Activated CD4-positive, alpha-beta T cell treated with anti-CD3 and anti-CD28 coated beads, Interleukin-2, amount 10 ng/mL, durations not matched to agents 7 days and 5 days (primary cell): ENCODE results near the gene AKIP1. TPM values are rescaled to one million over a fixed set of nuclear protein-coding genes. Genes with fewer than 3 reads are reported as not detected.
"Not testable (repeated sequence)": the region's sequence is repeated elsewhere in the genome, so short reads cannot be mapped to it uniquely, and the experiment has no call there.

Experiments used
- CTCF ChIA-PET: fragments of 350-600 bp; sonication (Branson Sonifier 250); formaldehyde crosslinking; loops from one replicate; lab custom pipeline; 2021; ENCODE audit warnings: antibody characterized with exemption; lab: Charles Lee
- POLR2A ChIA-PET: fragments of 350-600 bp; sonication (Branson Sonifier 250); formaldehyde crosslinking; loops from one replicate; lab custom pipeline; 2021; ENCODE audit warnings: antibody characterized with exemption; lab: Charles Lee
- DNase-seq: peaks from one replicate; pipeline ENCODE4 v3.0.0-alpha.2; 2020
- H3K27ac Mint-ChIP-seq: one replicate; pipeline ENCODE4 v1.8.0; 2021; ENCODE audit warnings: mild to moderate bottlenecking, moderate library complexity, mixed read lengths
- H3K27me3 Mint-ChIP-seq: one replicate; pipeline ENCODE4 v1.8.0; 2021; ENCODE audit warnings: mixed read lengths
- H3K36me3 Mint-ChIP-seq: one replicate; pipeline ENCODE4 v1.8.0; 2021; ENCODE audit warnings: low read depth, mixed read lengths
- H3K4me1 Mint-ChIP-seq: one replicate; pipeline ENCODE4 v1.8.0; 2021; ENCODE audit warnings: mixed read lengths
- H3K4me3 Mint-ChIP-seq: one replicate; pipeline ENCODE4 v1.8.0; 2021; ENCODE audit warnings: mild to moderate bottlenecking, moderate library complexity, mixed read lengths
- H3K9me3 Mint-ChIP-seq: one replicate; pipeline ENCODE4 v1.8.0; 2021; ENCODE audit warnings: mixed read lengths
- total RNA-seq, 2 experiments: library from RNA; stranded (reverse); gene quantifications; one replicate each; pipeline ENCODE4 v1.2.3, GENCODE V29; 2021

Gene AKIP1
- total RNA-seq, 2 experiments from 2014 or later: 30.0 to 35.0 TPM

GRCh38 chr11:8891185-8891584 lies 19.8 kb upstream of the AKIP1 start:
- H3K4me1 Mint-ChIP-seq, H3K4me3 Mint-ChIP-seq, H3K36me3 Mint-ChIP-seq, H3K27ac Mint-ChIP-seq, POLR2A ChIA-PET, DNase-seq, CTCF ChIA-PET: not testable (repeated sequence)
- Mint-ChIP-seq H3K9me3 (peaks cover 17% of the 10 kb centered on the region), H3K27me3 (peaks cover 23% of the 10 kb centered on the region)

GRCh38 chr11:8899119-8899753 lies 11.8 kb upstream of the AKIP1 start:
- DNase-seq: no peak
- no peaks in the 10 kb centered on the region for H3K4me1 Mint-ChIP-seq
- CTCF ChIA-PET: no interaction called here
- no peak overlapping the region for H3K4me3 Mint-ChIP-seq
- H3K36me3 Mint-ChIP-seq: peaks cover 4% of the 10 kb centered on the region
- no peak overlapping the region for H3K27ac Mint-ChIP-seq
- POLR2A ChIA-PET: no interaction called here
- peaks cover 8% of the 10 kb centered on the region for H3K27me3 Mint-ChIP-seq
- H3K9me3 Mint-ChIP-seq: peaks cover 22% of the 10 kb centered on the region

GRCh38 chr11:8905528-8906165 lies 5.3 kb upstream of the AKIP1 start:
- no peak for DNase-seq
- Mint-ChIP-seq H3K9me3 (peaks cover 5% of the 10 kb centered on the region), H3K27ac (no peak overlapping the region), H3K4me1 (peaks cover 30% of the 10 kb centered on the region), H3K36me3 (no peaks in the 10 kb centered on the region), H3K4me3 (no peak overlapping the region), H3K27me3 (peaks cover 20% of the 10 kb centered on the region)
- ChIA-PET POLR2A (no interaction called here), CTCF (no interaction called here)

- no peak overlapping the region for H3K4me3 Mint-ChIP-seq
- no peak overlapping the region for H3K27ac Mint-ChIP-seq
- DNase-seq: no peak
- CTCF ChIA-PET: no interaction called here
- peaks cover 20% of the 10 kb centered on the region for H3K27me3 Mint-ChIP-seq
- peaks cover 33% of the 10 kb centered on the region for H3K4me1 Mint-ChIP-seq
- POLR2A ChIA-PET: no interaction called here
- peaks cover 3% of the 10 kb centered on the region for H3K9me3 Mint-ChIP-seq
- peaks cover 2% of the 10 kb centered on the region for H3K36me3 Mint-ChIP-seq
These were observed 3.9 kb upstream of the AKIP1 start for GRCh38 chr11:8907116-8907515.

- Mint-ChIP-seq H3K4me1 (peaks cover 40% of the 10 kb centered on the region), H3K4me3 (no peak overlapping the region), H3K9me3 (no peaks in the 10 kb centered on the region), H3K27me3 (peaks cover 17% of the 10 kb centered on the region), H3K27ac (no peak overlapping the region), H3K36me3 (peaks cover 3% of the 10 kb centered on the region)
- DNase-seq: no peak
- ChIA-PET CTCF (no interaction called here), POLR2A (no interaction called here)
These were observed 2.9 kb upstream of the AKIP1 start for GRCh38 chr11:8908099-8908498.

- Mint-ChIP-seq H3K27me3 (peaks cover 9% of the 10 kb centered on the region), H3K4me3 (peak overlapping the region; percentile 92), H3K4me1 (peaks cover 60% of the 10 kb centered on the region), H3K27ac (peak overlapping the region; percentile 63), H3K36me3 (peaks cover 10% of the 10 kb centered on the region), H3K9me3 (no peaks in the 10 kb centered on the region)
- CTCF ChIA-PET: interaction anchor here (0.6 kb wide), 1 partner anchor 582 kb away, joined by 3 read pairs; no protein-coding TSS in a partner anchor
- POLR2A ChIA-PET: no interaction called here
- no peak for DNase-seq
These were observed 351 bp upstream of the AKIP1 start for GRCh38 chr11:8910649-8911026.

GRCh38 chr11:8913961-8914660 lies 3.1 kb downstream of the AKIP1 start:
- Mint-ChIP-seq H3K36me3 (peaks cover 34% of the 10 kb centered on the region), H3K4me1 (peaks cover 46% of the 10 kb centered on the region), H3K9me3 (no peaks in the 10 kb centered on the region), H3K27ac (peak overlapping the region; percentile 87), H3K4me3 (peak overlapping the region; percentile 58), H3K27me3 (peaks cover 3% of the 10 kb centered on the region)
- CTCF ChIA-PET: interaction anchor here (1.0 to 2.0 kb wide), 4 partner anchors 34 to 156 kb away, joined by 3 to 6 read pairs (median 3); no protein-coding TSS in a partner anchor
- POLR2A ChIA-PET: no interaction called here
- peak; percentile 53 for DNase-seq

- Mint-ChIP-seq H3K4me3 (peak overlapping the region; percentile 58), H3K36me3 (peaks cover 34% of the 10 kb centered on the region), H3K4me1 (peaks cover 42% of the 10 kb centered on the region), H3K27me3 (no peaks in the 10 kb centered on the region), H3K27ac (peak overlapping the region; percentile 87), H3K9me3 (no peaks in the 10 kb centered on the region)
- DNase-seq: no peak
- ChIA-PET CTCF (interaction anchor here (0.9 to 2.0 kb wide), 8 partner anchors 10 to 229 kb away, joined by 3 to 8 read pairs (median 3); no protein-coding TSS in a partner anchor), POLR2A (no interaction called here)
These were observed 3.7 kb downstream of the AKIP1 start for GRCh38 chr11:8914661-8915018.

GRCh38 chr11:8917157-8917825 lies 6.3 kb downstream of the AKIP1 start:
- CTCF ChIA-PET: interaction anchor here (1.1 kb wide), 1 partner anchor 43 kb away, joined by 4 read pairs; no protein-coding TSS in a partner anchor
- POLR2A ChIA-PET: no interaction called here
- no peak for DNase-seq
- H3K9me3 Mint-ChIP-seq: no peaks in the 10 kb centered on the region
- H3K27me3 Mint-ChIP-seq: no peaks in the 10 kb centered on the region
- H3K36me3 Mint-ChIP-seq: peaks cover 38% of the 10 kb centered on the region
- H3K4me1 Mint-ChIP-seq: peaks cover 28% of the 10 kb centered on the region
- H3K27ac Mint-ChIP-seq: no peak overlapping the region
- H3K4me3 Mint-ChIP-seq: no peak overlapping the region

- Mint-ChIP-seq H3K27me3 (no peaks in the 10 kb centered on the region), H3K9me3 (no peaks in the 10 kb centered on the region), H3K4me1 (no peaks in the 10 kb centered on the region), H3K4me3 (no peak overlapping the region), H3K36me3 (peaks cover 25% of the 10 kb centered on the region), H3K27ac (no peak overlapping the region)
- POLR2A ChIA-PET: interaction anchor here (1.2 kb wide), 1 partner anchor 11 kb away, joined by 8 read pairs; no protein-coding TSS in a partner anchor
- no peak for DNase-seq
- CTCF ChIA-PET: interaction anchor here (0.8 to 1.1 kb wide), 3 partner anchors 11 to 37 kb away, joined by 3 to 4 read pairs (median 3); no protein-coding TSS in a partner anchor
These were observed 11.7 kb downstream of the AKIP1 start for GRCh38 chr11:8922691-8923090.

GRCh38 chr11:8925711-8926110 lies 14.7 kb downstream of the AKIP1 start:
- ChIA-PET POLR2A (no interaction called here), CTCF (interaction anchor here (0.5 to 1.4 kb wide), 4 partner anchors 10 to 301 kb away, joined by 3 read pairs; no protein-coding TSS in a partner anchor)
- peaks cover 11% of the 10 kb centered on the region for H3K36me3 Mint-ChIP-seq

GRCh38 chr11:8926236-8926635 lies 15.2 kb downstream of the AKIP1 start:
- no peaks in the 10 kb centered on the region for H3K27me3 Mint-ChIP-seq
- no peak for DNase-seq
- H3K27ac Mint-ChIP-seq: no peak overlapping the region
- H3K4me1 Mint-ChIP-seq: no peaks in the 10 kb centered on the region
- peaks cover 11% of the 10 kb centered on the region for H3K36me3 Mint-ChIP-seq
- H3K4me3 Mint-ChIP-seq: no peak overlapping the region
- no peaks in the 10 kb centered on the region for H3K9me3 Mint-ChIP-seq
- ChIA-PET POLR2A (no interaction called here), CTCF (interaction anchor here (0.5 to 1.4 kb wide), 4 partner anchors 9 to 300 kb away, joined by 3 read pairs; no protein-coding TSS in a partner anchor)

More at GRCh38 chr11:8925711-8926110, 14.7 kb downstream of the AKIP1 start:
- no peak for DNase-seq
- Mint-ChIP-seq H3K4me1 (no peaks in the 10 kb centered on the region), H3K9me3 (no peaks in the 10 kb centered on the region), H3K4me3 (no peak overlapping the region), H3K27me3 (no peaks in the 10 kb centered on the region), H3K27ac (no peak overlapping the region)
